ENCODE data around the gene HES4.

The HES4 gene, protein sequence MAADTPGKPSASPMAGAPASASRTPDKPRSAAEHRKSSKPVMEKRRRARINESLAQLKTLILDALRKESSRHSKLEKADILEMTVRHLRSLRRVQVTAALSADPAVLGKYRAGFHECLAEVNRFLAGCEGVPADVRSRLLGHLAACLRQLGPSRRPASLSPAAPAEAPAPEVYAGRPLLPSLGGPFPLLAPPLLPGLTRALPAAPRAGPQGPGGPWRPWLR

DNA sequence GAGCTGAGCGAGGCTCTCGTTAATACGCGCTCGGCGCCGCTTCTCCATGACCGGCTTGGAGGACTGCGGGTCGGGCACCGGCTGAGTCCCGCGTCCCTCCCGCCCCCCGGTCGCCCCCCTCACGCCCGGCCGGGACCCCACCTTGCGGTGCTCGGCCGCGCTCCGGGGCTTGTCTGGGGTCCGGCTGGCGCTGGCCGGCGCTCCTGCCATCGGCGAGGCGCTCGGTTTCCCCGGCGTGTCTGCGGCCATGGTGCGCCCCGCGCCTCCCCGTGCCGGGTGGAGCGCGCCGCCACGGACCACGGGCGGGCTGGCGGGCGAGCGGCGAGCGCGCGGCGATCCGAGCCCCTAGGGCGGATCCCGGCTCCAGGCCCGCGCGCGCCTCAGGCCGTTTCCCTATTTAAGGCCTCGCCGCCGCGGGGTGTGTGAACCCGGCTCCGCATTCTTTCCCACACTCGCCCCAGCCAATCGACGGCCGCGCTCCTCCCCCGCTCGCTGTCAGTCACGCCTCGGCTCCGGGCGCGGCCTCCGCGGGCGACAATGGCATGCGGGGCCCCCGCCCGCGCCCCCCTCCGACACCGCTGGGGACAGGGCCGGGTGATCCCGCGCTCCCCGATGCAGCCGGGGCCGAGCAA is at the start of gene HES4:
Gene HES4 (minus strand): TSS at position 373 of the 632 bp plus-strand sequence. CDS start 124 bp downstream, at position 249.
- DNase-seq: peak; percentile 76

- DNase-seq: no peak
Observed at GRCh38 chr1:1048765-1049164, 48.9 kb upstream of the HES4 start.

DNA sequence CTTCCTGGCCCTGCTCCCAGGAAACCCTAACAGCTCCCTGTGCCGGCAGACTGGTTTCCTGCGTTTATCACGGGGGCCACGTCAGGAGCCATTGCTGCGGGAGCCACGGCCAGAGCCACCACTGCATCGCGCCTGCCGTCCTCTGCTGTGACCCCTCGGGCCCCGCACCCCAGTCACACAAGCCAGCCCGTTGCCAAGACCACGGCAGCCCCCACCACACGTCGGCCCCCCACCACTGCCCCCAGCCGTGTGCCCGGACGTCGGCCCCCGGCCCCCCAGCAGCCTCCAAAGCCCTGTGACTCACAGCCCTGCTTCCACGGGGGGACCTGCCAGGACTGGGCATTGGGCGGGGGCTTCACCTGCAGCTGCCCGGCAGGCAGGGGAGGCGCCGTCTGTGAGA is 48.1 kb upstream of the HES4 start:
- DNase-seq: no peak

- no peak for DNase-seq
Observed at GRCh38 chr1:1047407-1047806, 47.5 kb upstream of the HES4 start.

- DNase-seq: no peak
Observed at GRCh38 chr1:1046767-1047166, 46.9 kb upstream of the HES4 start.

DNA sequence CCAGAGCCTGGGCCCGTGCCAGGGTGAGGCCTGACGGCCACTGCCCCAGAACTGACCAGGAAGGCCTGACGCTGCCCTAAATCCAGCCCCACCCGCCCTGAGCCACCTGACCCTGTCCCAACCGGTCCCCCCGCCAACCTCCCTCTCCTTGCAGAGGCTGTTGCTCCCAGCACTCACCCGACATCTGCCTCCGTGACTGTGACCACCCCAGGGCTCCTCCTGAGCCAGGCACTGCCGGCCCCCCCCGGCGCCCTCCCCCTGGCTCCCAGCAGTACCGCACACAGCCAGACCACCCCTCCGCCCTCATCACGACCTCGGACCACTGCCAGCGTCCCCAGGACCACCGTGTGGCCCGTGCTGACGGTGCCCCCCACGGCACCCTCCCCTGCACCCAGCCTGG is 46.3 kb upstream of the HES4 start:
- no peak for DNase-seq

GRCh38 chr1:1045129-1045528 is 45.2 kb upstream of the HES4 start:
- no peak for DNase-seq

GRCh38 chr1:1044455-1045078 is 44.7 kb upstream of the HES4 start:
- no peak for DNase-seq

DNA sequence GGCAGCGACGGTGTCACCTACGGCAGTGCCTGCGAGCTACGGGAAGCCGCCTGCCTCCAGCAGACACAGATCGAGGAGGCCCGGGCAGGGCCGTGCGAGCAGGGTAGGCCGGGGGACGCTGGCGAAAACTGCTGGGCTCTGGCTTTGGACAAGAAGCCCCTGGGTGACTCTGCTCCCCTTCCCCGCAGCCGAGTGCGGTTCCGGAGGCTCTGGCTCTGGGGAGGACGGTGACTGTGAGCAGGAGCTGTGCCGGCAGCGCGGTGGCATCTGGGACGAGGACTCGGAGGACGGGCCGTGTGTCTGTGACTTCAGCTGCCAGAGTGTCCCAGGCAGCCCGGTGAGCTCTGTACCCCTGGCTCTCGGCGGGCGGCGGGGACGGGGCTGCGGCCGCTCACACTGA is 44.0 kb upstream of the HES4 start:
- DNase-seq: no peak

DNA sequence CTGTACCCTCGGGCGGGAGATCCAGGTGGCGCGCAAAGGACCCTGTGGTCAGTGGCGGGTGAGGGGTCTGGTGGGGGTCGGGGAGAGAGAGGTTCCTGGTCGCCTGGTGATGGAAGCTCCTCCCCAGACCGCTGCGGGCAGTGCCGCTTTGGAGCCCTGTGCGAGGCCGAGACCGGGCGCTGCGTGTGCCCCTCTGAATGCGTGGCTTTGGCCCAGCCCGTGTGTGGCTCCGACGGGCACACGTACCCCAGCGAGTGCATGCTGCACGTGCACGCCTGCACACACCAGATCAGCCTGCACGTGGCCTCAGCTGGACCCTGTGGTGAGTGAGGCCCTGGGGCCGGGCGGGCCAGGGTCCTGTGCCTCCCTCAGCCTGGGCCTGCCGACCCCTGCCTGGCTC is 43.5 kb upstream of the HES4 start:
- no peak for DNase-seq

GRCh38 chr1:1042835-1043234 is 42.9 kb upstream of the HES4 start:
- no peak for DNase-seq

- DNase-seq: no peak
Observed at GRCh38 chr1:1041873-1042272, 42.0 kb upstream of the HES4 start.

DNA sequence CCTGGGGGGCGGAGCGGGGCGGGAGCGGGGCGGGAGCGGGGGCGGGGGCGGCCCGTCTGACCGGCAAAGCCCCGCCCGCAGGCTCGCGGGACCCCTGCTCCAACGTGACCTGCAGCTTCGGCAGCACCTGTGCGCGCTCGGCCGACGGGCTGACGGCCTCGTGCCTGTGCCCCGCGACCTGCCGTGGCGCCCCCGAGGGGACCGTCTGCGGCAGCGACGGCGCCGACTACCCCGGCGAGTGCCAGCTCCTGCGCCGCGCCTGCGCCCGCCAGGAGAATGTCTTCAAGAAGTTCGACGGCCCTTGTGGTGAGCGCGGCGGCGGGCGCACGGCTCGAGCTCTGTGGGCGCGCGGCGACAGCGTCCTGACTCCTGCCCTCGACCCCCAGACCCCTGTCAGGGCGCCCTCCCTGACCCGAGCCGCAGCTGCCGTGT is 41.2 kb upstream of the HES4 start:
- DNase-seq: no peak

GRCh38 chr1:1040004-1040991 is 40.4 kb upstream of the HES4 start:
- peak; percentile 80 for DNase-seq

- peak; percentile 39 for DNase-seq
Observed at GRCh38 chr1:1039145-1039910, 39.4 kb upstream of the HES4 start.

DNA sequence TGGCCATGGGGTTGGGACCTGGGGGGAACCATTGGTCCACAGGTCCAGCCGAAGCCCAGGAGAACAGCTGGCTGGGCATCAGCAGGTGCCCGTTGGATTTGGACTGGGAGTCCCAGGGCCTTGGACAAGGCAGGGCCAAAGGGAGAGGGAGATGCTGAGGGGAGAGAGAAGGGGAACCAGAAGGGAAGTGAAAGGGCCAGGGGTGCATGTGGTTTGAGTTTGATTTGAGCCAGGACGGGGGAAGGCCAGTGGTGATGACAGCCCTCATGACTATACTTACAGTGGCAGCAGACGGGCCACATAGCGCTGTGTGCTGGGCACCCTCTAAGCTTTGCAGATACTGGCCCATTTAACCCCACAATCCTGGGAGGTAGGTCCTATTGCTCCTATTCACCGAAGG is 38.8 kb upstream of the HES4 start:
- no peak for DNase-seq

DNA sequence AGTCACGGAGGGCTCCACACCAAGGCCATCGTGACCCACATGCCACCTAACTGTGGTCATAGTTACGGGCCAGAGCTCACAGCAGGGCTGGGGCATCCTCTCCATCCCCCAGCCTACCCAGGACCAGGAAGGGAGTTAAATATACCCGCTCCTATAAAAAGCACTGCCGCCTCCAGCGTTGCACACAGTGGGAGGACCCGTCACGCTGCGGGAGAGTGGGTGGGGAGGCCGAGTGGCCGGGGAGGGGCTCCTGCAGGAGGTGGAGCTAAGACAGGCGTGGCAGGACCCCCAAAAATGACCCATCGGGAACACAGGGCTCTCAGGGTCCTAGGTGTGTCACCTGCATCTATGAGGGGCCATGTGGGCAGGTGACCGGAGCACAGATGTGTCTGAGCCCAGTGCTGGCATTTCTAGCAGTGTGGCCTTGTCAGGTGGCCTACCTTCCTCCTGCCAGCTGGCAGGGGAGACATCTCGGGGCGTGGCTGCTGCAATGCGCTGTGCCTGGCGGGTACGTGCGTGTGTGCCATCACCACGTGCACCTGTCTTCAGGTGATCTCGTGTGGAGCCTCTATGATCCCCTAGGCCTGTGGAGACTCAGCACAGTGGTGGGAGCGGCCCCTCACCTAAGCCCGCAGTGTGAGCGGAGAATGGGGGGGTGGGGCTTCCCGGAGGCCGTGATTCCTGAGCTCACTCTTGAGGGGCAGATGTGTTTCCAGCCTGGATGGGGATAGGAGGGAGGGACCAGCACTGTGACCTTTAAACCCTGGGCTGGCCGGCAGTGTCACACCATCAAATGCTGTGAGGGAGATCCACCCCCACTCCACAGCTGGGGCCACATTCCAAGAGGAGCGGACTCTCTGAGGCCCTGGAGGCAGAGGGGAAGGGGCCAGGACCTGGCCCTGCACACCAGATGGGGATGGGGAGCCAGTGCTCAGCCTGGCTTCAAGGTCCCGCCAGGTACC is 37.8 kb upstream of the HES4 start:
- no peak for DNase-seq

- DNase-seq: no peak
Observed at GRCh38 chr1:1035291-1035943, 35.5 kb upstream of the HES4 start.

- DNase-seq: no peak
Observed at GRCh38 chr1:1034439-1034781, 34.5 kb upstream of the HES4 start.

- DNase-seq: no peak
Observed at GRCh38 chr1:1033731-1034438, 34.0 kb upstream of the HES4 start.
